Putamen (tissue), 1 donor: ENCODE measurements around the gene NALCN.
"Not testable (repeated sequence)": the region's sequence is repeated elsewhere in the genome, so short reads cannot be mapped to it uniquely, and the experiment has no call there.

Experiments
- DNase-seq: peaks from one replicate; pipeline ENCODE4 v3.0.0-alpha.2; 2016; ENCODE audit warnings: low spot score

The NALCN gene

DNA sequence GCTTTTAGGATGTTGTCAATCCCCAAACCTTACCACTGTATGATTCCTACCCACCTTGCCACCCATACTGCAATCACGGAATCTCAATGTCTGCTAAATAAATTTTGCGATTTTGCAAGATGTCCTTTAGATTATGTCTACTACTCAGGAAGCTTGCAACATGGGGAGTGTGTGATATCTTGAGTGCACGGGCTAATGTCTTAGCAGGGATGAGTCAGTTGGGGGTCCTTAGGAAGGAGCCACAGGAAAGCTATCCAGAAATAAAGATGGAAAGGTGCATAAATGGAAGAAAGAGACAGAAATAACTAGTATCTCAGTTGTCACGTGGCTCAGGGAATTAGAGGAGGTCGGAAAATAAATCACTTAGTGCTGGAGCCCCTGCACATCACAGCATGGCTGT, 77.1 kb downstream of the NALCN start:
- DNase-seq, result no peak

DNA sequence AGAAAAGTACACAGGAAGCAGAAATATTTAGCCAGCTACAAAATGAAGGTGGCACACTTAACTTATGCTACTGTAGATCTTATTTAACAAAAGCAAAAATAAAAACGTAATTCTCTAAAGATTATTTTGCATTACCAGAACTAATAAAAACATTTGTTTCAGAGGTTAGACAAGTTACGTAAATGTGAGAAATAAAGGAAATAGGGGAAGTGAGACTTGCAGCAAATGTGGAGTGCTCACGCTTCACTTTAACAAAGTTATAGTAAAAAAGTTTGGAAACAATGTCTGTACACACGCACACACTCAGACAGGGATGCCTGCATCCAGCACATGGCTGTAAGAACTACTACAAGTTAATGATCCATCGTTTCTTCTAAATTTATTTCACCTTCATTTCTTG, 83.7 kb downstream of the NALCN start:
- no peak for DNase-seq

- no peak for DNase-seq
Observed at GRCh38 chr13:101331731-101332130, 84.6 kb downstream of the NALCN start.

- DNase-seq, result no peak
Observed at GRCh38 chr13:101327871-101328270, 88.4 kb downstream of the NALCN start.

GRCh38 chr13:101326710-101327109, 89.6 kb downstream of the NALCN start:
- no peak for DNase-seq

GRCh38 chr13:101325423-101325822, 90.9 kb downstream of the NALCN start:
- DNase-seq, result no peak

GRCh38 chr13:101323601-101324000, 92.7 kb downstream of the NALCN start:
- no peak for DNase-seq

DNA sequence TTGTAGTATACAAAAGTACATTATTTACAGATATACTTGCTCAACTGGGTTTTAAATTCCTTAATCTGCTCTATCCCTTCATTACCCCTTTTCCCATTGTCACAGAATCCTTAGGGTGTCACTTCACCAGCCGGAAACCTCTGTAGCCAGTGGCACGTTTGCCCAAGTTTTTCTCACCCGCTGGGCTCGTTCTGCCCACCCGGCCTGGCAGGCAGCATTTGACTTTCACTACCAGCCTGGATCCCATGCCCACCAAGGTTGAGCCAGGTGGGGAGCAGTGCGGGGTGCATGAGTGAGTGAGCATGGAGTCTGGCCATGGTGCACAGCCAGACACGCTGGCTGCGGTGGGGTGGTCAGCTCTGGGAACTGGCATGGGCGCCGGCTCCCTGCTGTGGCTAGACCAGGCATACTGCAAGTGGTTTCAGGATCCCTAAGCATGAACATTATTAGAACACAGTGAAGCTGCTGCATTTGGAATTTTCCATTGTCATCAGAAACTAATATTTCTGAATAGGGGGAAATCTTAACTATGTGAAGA, 98.3 kb downstream of the NALCN start:
- DNase-seq, result no peak

DNA sequence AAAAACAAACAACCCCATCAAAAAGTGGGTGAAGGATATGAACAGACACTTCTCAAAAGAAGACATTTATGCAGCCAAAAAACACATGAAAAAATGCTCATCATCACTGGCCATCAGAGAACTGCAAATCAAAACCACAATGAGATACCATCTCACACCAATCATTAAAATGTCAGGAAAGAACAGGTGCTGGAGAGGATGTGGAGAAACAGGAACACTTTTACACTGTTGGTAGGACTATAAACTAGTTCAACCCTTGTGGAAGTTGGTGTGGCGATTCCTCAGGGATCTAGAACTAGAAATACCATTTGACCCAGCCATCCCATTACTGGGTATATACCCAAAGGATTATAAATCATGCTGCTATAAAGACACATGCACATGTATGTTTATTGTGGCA, 102.8 kb downstream of the NALCN start:
- not testable (repeated sequence) for DNase-seq

- no peak for DNase-seq
Observed at GRCh38 chr13:101309014-101309619, 107.2 kb downstream of the NALCN start.

DNA sequence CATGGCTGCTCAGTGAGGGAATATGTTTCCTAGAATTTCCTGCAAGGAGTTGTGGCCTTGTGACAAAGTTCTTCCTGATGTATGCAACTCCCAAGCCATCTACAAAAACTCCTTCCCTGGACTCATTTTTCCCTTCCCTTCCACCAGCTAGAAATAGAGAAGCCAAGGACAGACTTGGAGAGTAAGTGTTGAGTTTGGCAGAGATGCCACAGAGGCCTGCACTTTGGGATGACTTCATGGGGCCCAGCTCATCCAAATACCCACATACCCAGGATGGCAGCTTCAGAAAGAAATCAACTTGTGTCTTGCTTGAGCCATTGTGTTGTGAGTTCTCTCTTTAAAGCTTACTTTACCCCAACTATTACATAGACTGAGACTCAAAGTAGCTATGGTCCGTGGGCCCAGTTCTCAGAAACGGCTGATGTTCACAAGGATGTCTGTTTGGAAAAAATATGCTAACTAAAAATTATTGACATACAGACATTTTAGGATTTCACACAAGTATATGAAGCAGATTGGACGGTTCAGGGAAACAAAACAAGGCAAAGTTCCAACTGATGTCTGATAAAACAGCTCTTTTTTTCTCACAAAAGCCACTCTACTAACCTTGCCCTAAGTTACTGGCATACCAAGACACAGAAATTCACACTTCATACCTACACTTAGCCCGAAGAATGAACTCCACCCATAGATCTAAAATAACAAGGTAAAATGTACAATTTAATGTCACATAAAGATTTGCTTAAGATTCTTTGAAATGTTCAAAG, 107.9 kb downstream of the NALCN start:
- DNase-seq, result no peak

- no peak for DNase-seq
Observed at GRCh38 chr13:101307181-101307701, 109.1 kb downstream of the NALCN start.

GRCh38 chr13:101306773-101307172, 109.5 kb downstream of the NALCN start:
- no peak for DNase-seq

- no peak for DNase-seq
Observed at GRCh38 chr13:101305981-101306411, 110.3 kb downstream of the NALCN start.

DNA sequence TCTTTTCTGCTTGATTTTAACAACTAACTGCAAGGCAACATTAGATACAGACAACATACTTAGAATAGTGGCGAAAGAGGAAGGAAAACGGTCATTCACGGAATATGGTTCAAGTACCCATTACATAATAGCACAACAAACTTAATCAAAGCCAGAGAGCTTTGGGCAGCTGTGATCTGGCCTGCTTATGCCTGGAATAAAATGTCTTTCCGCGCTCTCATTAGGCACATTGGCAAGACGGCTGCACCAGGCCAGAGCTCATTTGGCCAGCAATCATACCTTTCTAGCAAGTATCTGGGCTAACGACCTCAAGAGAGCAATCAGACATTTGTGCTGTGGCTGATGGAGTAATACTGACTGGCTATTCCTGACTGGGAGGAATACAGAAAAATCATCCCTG, 112.8 kb downstream of the NALCN start:
- DNase-seq, result peak; percentile 18

DNA sequence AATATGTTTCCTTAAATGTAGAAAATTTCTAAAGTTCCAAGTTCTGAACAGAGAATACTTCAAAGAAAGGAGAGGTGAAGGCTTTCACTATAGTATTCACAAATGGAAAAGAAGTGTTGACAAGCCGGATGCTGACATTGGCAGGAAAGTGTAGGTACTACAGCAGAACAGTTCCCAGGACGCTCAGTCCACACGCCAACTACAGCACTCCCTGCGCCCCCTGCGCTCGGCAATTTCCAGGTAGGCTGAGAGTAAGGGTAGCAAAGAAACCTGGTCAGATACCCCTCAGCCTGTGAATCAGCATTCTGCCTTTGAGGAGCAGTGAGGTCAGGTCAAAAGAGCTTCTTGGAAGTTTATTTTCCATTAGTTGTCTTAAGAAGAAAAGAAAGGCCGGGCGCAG, 115.3 kb downstream of the NALCN start:
- DNase-seq, result no peak

GRCh38 chr13:101300531-101300930, 115.8 kb downstream of the NALCN start:
- DNase-seq, result no peak

DNA sequence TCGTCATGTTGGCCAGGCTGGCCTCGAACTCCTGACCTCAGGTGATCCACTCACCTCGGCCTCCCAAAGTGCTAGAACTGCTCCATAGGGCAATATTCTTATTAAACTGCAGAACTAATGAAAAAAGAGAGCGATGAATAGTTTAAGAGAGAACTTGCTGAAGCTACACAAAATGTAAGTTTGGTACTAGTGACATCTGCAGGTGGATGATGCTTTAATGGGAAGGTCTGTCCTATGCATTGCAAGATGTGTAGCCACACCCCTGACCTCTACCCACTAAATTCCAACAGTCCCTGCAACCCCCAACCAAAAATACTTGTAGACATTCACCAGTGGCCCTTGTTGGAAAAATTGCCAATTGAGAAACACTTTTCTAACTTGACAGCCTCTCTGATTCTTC, 117.8 kb downstream of the NALCN start:
- no peak for DNase-seq

GRCh38 chr13:101297794-101298193, 118.5 kb downstream of the NALCN start:
- DNase-seq, result no peak

- DNase-seq, result no peak
Observed at GRCh38 chr13:101292711-101293110, 123.6 kb downstream of the NALCN start.

DNA sequence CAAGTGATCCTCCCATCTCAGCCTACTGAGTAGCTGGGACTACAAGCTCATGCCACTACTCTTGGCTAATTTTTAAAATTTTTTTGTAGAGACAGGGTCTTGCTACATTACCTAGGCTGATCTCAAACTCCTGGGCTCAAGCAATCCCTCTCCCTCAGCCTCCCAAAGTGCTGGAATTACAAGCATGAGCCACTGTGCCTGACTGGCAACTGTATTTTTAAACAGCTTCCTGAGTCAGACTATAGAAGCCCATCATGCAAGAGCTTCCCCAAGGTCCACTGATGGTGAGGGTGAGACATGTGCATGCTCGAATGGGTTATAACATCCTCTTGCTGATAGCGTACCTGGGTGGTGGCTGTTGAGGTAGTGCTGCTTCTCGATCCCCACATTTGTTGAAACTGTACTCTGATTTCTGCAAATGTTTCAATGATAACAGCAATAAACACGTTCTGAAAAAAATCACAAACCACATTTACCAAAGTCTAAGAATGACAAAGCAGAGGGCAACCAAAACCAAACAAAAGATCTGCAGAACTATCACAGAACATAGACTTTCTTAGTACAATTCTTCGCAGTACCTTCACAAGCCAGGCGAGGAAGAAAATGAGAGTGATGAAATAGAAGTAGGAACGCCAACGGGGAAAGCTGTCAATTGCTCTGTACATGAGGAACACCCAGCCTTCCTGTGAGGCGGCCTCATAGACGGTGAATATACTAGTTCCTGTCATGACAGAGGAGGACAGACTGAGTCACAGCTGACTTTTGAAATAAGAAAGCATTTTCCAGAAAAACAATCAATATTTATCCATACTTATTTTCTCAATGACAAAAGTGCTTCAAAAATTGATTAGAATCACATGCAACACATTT, 124.4 kb downstream of the NALCN start:
- peak; percentile 50 for DNase-seq

- no peak for DNase-seq
Observed at GRCh38 chr13:101291206-101291605, 125.1 kb downstream of the NALCN start.
